GM18909 (cell line): ENCODE results near the gene MXRA7.
"Not testable (repeated sequence)": the region's sequence is repeated elsewhere in the genome, so short reads cannot be mapped to it uniquely, and the experiment has no call there.

Experiments
- ATAC-seq: cut with Tn5 transposase; IDR thresholded peaks from one replicate; pipeline ENCODE4 v1.9.1; 2021; ENCODE audit warnings: mild to moderate bottlenecking; ENCODE audit not compliant: unreplicated experiment, poor library complexity

MXRA7 gene, protein sequence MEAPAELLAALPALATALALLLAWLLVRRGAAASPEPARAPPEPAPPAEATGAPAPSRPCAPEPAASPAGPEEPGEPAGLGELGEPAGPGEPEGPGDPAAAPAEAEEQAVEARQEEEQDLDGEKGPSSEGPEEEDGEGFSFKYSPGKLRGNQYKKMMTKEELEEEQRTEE

GRCh38 chr17:76710863-76711611 is at the start of gene MXRA7:
Gene MXRA7, minus strand, starts transcription at chr17:76710965. Its CDS starts 19 bp downstream, at chr17:76710946.
- no peak for ATAC-seq

GRCh38 chr17:76758570-76758969 is 47.8 kb upstream of the MXRA7 start:
- no peak for ATAC-seq

DNA sequence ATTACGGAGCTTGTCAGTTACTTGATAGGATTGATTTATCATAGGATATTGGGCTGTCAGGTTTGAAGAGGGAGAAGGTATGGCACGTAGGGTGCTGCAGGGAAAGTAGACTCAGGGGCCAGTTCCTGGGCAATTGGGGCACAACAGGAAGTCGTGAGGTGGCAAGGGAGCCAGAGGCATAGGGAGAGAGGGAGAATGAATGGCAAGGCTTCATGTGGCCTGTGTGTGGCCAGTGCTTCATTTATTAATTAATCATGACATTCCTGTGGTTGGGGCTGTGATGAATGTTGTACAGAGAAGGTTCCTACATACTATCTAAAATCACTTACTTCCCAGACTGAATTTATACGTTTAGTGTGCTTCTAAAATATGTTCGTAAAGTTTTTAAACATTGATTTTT is 46.5 kb upstream of the MXRA7 start:
- no peak for ATAC-seq

DNA sequence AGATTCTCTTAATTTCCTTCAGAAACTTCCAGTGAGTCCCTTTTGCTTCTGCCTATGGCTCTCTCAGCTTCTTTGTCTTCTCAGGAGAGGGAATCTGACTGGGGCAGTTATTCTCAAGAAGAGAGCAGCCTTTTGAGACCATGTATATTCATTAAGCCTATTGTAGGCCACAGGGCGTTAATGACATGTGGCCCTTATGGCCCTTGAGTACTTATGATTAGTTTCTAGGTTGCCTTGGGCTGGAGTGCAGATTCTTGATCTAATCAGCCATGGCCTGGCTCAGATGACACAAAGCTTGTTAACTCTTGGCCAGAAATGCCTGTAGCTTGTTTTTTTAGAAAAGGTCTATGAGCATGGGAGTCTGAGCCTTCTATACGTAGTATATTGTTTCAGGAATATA is 44.5 kb upstream of the MXRA7 start:
- no peak for ATAC-seq

GRCh38 chr17:76753061-76753961 is 42.5 kb upstream of the MXRA7 start:
- no peak for ATAC-seq

GRCh38 chr17:76752006-76752405 is 41.2 kb upstream of the MXRA7 start:
- ATAC-seq = no peak

GRCh38 chr17:76751416-76751993 is 40.7 kb upstream of the MXRA7 start:
- ATAC-seq = no peak

- no peak for ATAC-seq
Measured at GRCh38 chr17:76748657-76749056, 37.9 kb upstream of the MXRA7 start.

- ATAC-seq = no peak
Measured at GRCh38 chr17:76747716-76748363, 37.1 kb upstream of the MXRA7 start.

- not testable (repeated sequence) for ATAC-seq
Measured at GRCh38 chr17:76745785-76746184, 35.0 kb upstream of the MXRA7 start.

DNA sequence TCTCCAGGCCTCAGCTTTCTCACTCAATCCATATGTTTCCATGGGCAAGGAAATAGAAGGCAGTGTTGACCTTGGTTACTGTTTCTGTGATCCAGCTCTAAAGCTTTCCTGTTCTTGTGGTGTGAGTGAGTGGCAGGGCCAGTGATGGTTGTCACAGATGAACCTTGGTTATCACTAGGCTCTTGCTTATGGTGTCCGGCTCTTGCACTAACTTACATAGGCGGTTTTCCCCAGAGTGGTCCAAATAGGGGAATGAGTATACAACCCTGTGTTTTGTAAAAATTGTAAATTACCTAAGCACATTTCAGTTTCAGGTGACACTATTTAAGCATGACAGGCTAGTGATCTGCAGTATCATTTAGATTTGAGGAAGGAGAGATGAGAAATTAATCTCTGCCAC is 34.0 kb upstream of the MXRA7 start:
- no peak for ATAC-seq

DNA sequence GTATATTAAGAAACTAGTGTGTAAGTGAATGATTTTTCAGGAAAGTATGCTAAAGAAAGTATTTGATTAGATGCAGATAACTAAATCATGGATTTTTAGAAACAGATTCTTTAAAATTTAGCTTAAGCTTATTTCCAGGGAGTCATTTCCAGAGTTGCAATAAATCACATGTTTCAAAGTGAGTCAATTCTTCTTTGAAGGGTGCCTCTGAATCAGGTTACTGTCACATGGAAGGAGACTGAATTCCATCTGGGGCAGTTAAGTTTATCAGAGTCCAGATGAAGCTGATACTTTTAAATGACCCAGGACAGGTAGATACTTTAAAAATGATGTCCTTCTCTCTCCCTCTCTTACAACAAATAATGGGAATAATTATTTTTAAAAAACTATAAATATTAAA is 32.2 kb upstream of the MXRA7 start:
- ATAC-seq = no peak

- no peak for ATAC-seq
Measured at GRCh38 chr17:76740329-76741118, 29.8 kb upstream of the MXRA7 start.

DNA sequence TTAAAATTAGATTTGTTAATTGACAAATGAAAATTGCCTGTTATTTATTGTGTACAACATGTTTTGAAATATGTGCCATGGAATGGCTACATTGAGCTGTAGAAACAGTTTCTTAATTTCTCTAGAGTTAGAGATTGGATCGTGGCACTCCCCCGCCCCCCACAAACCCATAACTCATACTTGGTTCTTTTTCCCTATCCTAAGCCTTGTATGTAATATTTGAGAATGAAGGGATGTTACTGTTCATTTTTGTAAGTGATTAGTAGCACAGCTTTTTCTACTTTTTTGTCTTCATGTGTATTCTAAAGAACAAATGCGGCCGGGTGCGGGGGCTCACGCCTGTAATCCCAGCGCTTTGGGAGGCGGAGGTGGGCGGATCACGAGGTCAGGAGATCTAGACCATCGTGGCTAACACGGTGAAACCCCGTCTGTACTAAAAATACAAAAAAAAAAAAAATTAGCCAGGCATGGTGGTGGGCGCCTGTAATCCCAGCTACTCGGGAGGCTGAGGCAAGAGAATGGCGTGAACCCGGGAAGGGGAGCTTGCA is 28.9 kb upstream of the MXRA7 start:
- ATAC-seq = not testable (repeated sequence)

- no peak for ATAC-seq
Measured at GRCh38 chr17:76738468-76738850, 27.7 kb upstream of the MXRA7 start.

DNA sequence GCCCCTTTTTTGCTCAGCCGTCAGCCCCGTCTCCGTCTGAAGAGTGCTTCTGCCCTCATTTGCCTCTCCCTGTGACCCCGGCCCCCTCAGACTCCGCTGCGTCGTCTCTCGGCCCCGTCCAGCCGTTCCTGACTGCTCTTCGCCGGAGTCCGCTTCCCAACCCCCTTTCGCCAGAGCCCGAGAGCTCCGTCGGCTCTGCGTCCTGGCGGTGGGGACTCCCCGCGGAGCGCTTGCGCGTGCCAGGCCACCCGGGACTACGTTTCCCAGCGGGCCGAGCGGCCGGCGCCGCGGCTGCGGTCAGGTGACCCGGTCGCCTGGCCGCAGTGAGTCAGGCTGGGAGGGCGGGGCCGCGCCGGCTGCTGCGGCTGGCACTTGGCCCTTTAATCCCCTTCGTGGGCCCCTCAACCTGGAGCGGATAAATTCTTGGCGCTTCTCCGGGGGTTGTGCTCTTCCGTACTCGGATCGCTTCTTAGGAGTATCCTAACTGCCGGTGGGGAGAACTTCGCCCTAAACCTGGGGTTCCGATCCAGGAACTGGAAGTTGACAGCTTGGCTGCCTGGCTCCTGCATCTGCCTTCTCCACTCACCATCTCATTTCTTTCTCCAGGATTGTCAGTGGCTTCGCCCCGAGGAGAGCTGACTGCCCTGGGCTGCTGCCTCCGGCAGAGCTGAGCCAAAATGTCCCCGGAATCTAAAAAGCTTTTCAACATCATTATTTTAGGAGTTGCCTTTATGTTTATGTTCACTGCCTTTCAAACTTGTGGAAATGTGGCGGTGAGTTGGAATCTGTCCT is 27.1 kb upstream of the MXRA7 start, which contains the start of gene MFSD11:
TSS of gene MFSD11 (plus strand) at position 444 of the 792 bp plus-strand sequence. CDS start at position 678, 234 bp downstream.
- ATAC-seq = peak; percentile 62

- peak; percentile 73 for ATAC-seq
Measured at GRCh38 chr17:76737082-76737675, 26.4 kb upstream of the MXRA7 start, which contains the start of gene SRSF2. Gene SRSF2, minus strand, starts transcription at chr17:76737331. Its CDS starts 171 bp downstream, at chr17:76737160.
